IMR-90 (cell line): ENCODE measurements around the gene SDK1. TPM values are rescaled to one million over a fixed set of nuclear protein-coding genes. Genes with fewer than 3 reads are reported as not detected.

ENCODE experiments used
- ATAC-seq: fragments of 200-7000 bp; cut with Tn5 transposase; 2 replicates; pipeline ENCODE4 v1.9.1; 2020; ENCODE audit warnings: low read depth, mild to moderate bottlenecking, moderate library complexity
- BruUV-seq: library from RNA; stranded (reverse); fragments of 400-500 nt; replicated peaks from 2 replicates; lab custom pipeline; 2021; lab: Mats Ljungman, UMichigan
- CTCF ChIA-PET: fragments of 300-600 bp; formaldehyde crosslinking; extraction: SDS; loops from one replicate; lab custom pipeline; 2021; ENCODE audit warnings: antibody characterized with exemption; lab: Yijun Ruan, JAX
- POLR2A ChIA-PET: fragments of 300-600 bp; sonication (Branson Sonifier 250); formaldehyde crosslinking; loops from one replicate; lab custom pipeline; 2022; ENCODE audit warnings: antibody characterized with exemption; ENCODE audit not compliant: unreplicated experiment; lab: Charles Lee
- DNase-seq: peaks from one replicate; pipeline ENCODE4 v3.0.0; 2013
- H2AFZ ChIP-seq: replicated peaks from 2 replicates; pipeline ENCODE3; 2013; ENCODE audit warnings: low read length, mild to moderate bottlenecking; ENCODE audit not compliant: poor library complexity
- H2AK5ac ChIP-seq: 2 replicates; pipeline ENCODE4 v1.6.1; 2013; ENCODE audit warnings: low read depth, low read length, inconsistent platforms
- H2AK9ac ChIP-seq: replicated peaks from 2 replicates; pipeline ENCODE3; 2013; ENCODE audit warnings: mild to moderate bottlenecking, low read depth, low read length, moderate library complexity; ENCODE audit not compliant: poor library complexity
- H2BK120ac ChIP-seq: 2 replicates; pipeline ENCODE4 v1.6.1; 2013; ENCODE audit warnings: low read depth, low read length, inconsistent platforms
- H2BK15ac ChIP-seq: 3 replicates; pipeline ENCODE4 v1.6.1; 2013; ENCODE audit warnings: low read depth, low read length, inconsistent platforms
- H2BK20ac ChIP-seq: 2 replicates; pipeline ENCODE4 v1.6.1; 2013; ENCODE audit warnings: low read depth, mild to moderate bottlenecking, inconsistent platforms, low read length, moderate library complexity
- H2BK5ac ChIP-seq: 2 replicates; pipeline ENCODE4 v1.6.1; 2013; ENCODE audit warnings: mild to moderate bottlenecking, low read depth, low read length, inconsistent platforms; ENCODE audit not compliant: poor library complexity, severe bottlenecking
- H3K14ac ChIP-seq: replicated peaks from 2 replicates; pipeline ENCODE4 v1.6.1; 2013; ENCODE audit warnings: low read depth, low read length, inconsistent platforms
- H3K18ac ChIP-seq: 2 replicates; pipeline ENCODE4 v1.6.1; 2013; ENCODE audit warnings: low read depth, low read length, control low read depth
- H3K23ac ChIP-seq: 2 replicates; pipeline ENCODE4 v1.6.1; 2013; ENCODE audit warnings: low read depth, low read length, inconsistent platforms
- H3K27ac ChIP-seq: 2 replicates; pipeline ENCODE4 v1.5.1; 2013; ENCODE audit warnings: mild to moderate bottlenecking, control low read depth, low read length; ENCODE audit not compliant: insufficient read depth
- H3K27me3 ChIP-seq: 2 replicates; pipeline ENCODE4 v1.6.1; 2013; ENCODE audit warnings: low read length; ENCODE audit not compliant: control insufficient read depth, insufficient read depth
- H3K36me3 ChIP-seq: 2 replicates; pipeline ENCODE4 v1.6.1; 2013; ENCODE audit warnings: low read length, mixed read lengths; ENCODE audit not compliant: control insufficient read depth, insufficient read depth
- H3K4ac ChIP-seq: 2 replicates; pipeline ENCODE4 v1.6.1; 2013; ENCODE audit warnings: low read depth, low read length, inconsistent platforms
- H3K4me1 ChIP-seq: 2 replicates; pipeline ENCODE4 v1.6.1; 2013; ENCODE audit warnings: low read length, mixed read lengths; ENCODE audit not compliant: control insufficient read depth, insufficient read depth
- H3K4me2 ChIP-seq: 2 replicates; pipeline ENCODE4 v1.6.1; 2013; ENCODE audit warnings: low read depth, mild to moderate bottlenecking, control low read depth, low read length, moderate library complexity
- H3K4me3 ChIP-seq: 2 replicates; pipeline ENCODE4 v1.5.1; 2013; ENCODE audit warnings: low read depth, mild to moderate bottlenecking, control low read depth, low read length, moderate library complexity; ENCODE audit not compliant: insufficient read depth
- H3K56ac ChIP-seq: 2 replicates; pipeline ENCODE4 v1.6.1; 2013; ENCODE audit warnings: low read length, inconsistent platforms; ENCODE audit not compliant: insufficient read depth; ENCODE audit errors: extremely low read depth
- H3K79me1 ChIP-seq, 2 experiments: 2 replicates each; pipeline ENCODE4 v1.6.1; 2013; ENCODE audit warnings: low read length in 2 of 2, inconsistent platforms in 1 of 2, low read depth in 1 of 2
- H3K9ac ChIP-seq: 2 replicates; pipeline ENCODE4 v1.6.1; 2013; ENCODE audit warnings: low read depth, low read length, control low read depth
- H3K9me1 ChIP-seq: 2 replicates; pipeline ENCODE4 v1.6.1; 2013; ENCODE audit warnings: low read length, inconsistent platforms; ENCODE audit not compliant: insufficient read depth
- H3K9me3 ChIP-seq: 2 replicates; pipeline ENCODE4 v1.6.1; 2013; ENCODE audit warnings: low read length; ENCODE audit not compliant: control insufficient read depth, insufficient read depth
- H4K20me1 ChIP-seq: 2 replicates; pipeline ENCODE4 v1.6.1; 2013; ENCODE audit warnings: low read length, inconsistent platforms; ENCODE audit not compliant: insufficient read depth
- H4K5ac ChIP-seq: 2 replicates; pipeline ENCODE4 v1.6.1; 2013; ENCODE audit warnings: mild to moderate bottlenecking, low read depth, low read length, control low read depth
- H4K8ac ChIP-seq, 2 experiments: 2 replicates each; pipeline ENCODE4 v1.6.1; 2013; ENCODE audit warnings: low read depth in 2 of 2, low read length in 2 of 2, control low read depth in 1 of 2, inconsistent platforms in 1 of 2
- H4K91ac ChIP-seq: 2 replicates; pipeline ENCODE4 v1.6.1; 2013; ENCODE audit warnings: low read depth, low read length, inconsistent platforms; ENCODE audit not compliant: insufficient read depth
- BHLHE40 ChIP-seq: fragments of 150-350 bp; IDR thresholded peaks from 2 replicates; pipeline ENCODE4 v1.6.1; 2016; ENCODE audit warnings: mild to moderate bottlenecking, low read depth, low read length
- CEBPB ChIP-seq: IDR thresholded peaks from 2 replicates; pipeline ENCODE4 v1.6.1; 2012; ENCODE audit warnings: low read depth, low read length, improper control_type of control experiment
- CHD1 ChIP-seq: IDR thresholded peaks from 2 replicates; pipeline ENCODE4 v1.6.1; 2012; ENCODE audit warnings: low read depth, low read length, improper control_type of control experiment
- FOS ChIP-seq: fragments of 150-350 bp; IDR thresholded peaks from 2 replicates; pipeline ENCODE4 v1.6.1; 2016; ENCODE audit warnings: low read depth, low read length
- MAFK ChIP-seq: IDR thresholded peaks from 2 replicates; pipeline ENCODE4 v1.6.1; 2012; ENCODE audit warnings: low read depth, low read length, improper control_type of control experiment
- MAZ ChIP-seq: IDR thresholded peaks from 2 replicates; pipeline ENCODE4 v1.6.1; 2012; ENCODE audit warnings: low read depth, mild to moderate bottlenecking, low read length, improper control_type of control experiment, moderate library complexity, borderline replicate concordance
- MXI1 ChIP-seq: IDR thresholded peaks from 2 replicates; pipeline ENCODE4 v1.6.1; 2012; ENCODE audit warnings: low read depth, mild to moderate bottlenecking, low read length, moderate library complexity, borderline replicate concordance
- NFE2L2 ChIP-seq: fragments of 150-350 bp; IDR thresholded peaks from 2 replicates; pipeline ENCODE4 v1.6.1; 2016; ENCODE audit warnings: low read depth, mild to moderate bottlenecking, low read length
- POLR2A ChIP-seq: IDR thresholded peaks from 2 replicates; pipeline ENCODE4 v1.6.1; 2012; ENCODE audit warnings: mild to moderate bottlenecking, low read depth, low read length
- RAD21 ChIP-seq: IDR thresholded peaks from 2 replicates; pipeline ENCODE4 v1.6.1; 2012; ENCODE audit warnings: low read length, improper control_type of control experiment
- RCOR1 ChIP-seq: IDR thresholded peaks from 2 replicates; pipeline ENCODE4 v1.6.1; 2012; ENCODE audit warnings: mild to moderate bottlenecking, low read length, improper control_type of control experiment; ENCODE audit not compliant: insufficient replicate concordance
- RFX5 ChIP-seq: IDR thresholded peaks from 2 replicates; pipeline ENCODE4 v1.8.0; 2012; ENCODE audit warnings: low read depth, mild to moderate bottlenecking, low read length, moderate library complexity
- SMC3 ChIP-seq: fragments of 150-350 bp; IDR thresholded peaks from 2 replicates; pipeline ENCODE4 v1.6.1; 2016; ENCODE audit warnings: low read depth, mild to moderate bottlenecking, antibody characterized with exemption, low read length, moderate library complexity
- WGBS, 2 experiments: methylation state at CpG; one replicate each; pipeline versions ENCODE4 v1.1.5 to v1.1.7; 2013; ENCODE audit warnings: missing lambda C conversion rate in 2 of 2; ENCODE audit not compliant: insufficient read length in 1 of 2; ENCODE audit errors: extremely low coverage in 2 of 2; 5-methylcytosine and 5-hydroxymethylcytosine counted together
- dilution Hi-C: fragments of 300-500 bp; cut with HindIII; formaldehyde crosslinking; loops from one replicate; pipeline ENCODE4 v1.14.3; 2018; ENCODE audit warnings: low sequenced_read_pairs; ENCODE audit not compliant: unreplicated experiment
- in situ Hi-C: fragments of 300-500 bp; cut with MboI; formaldehyde crosslinking; loops from 3 replicates; pipeline ENCODE4 v1.14.3; 2019; ENCODE audit warnings: low sequenced_read_pairs, inconsistent platforms, mixed read lengths
- intact Hi-C: fragments of 100-400 bp; cut with micrococcal nuclease; formaldehyde crosslinking; loops from 2 replicates; pipeline ENCODE4 v1.10.0; 2022
- polyA plus RNA-seq, 3 experiments: library from polyadenylated mRNA; depleted of rRNA; stranded (reverse); fragments of >200 nt; gene quantifications; 2 replicates each; pipeline ENCODE4 v1.2.3, GENCODE V29; 2012; ENCODE audit warnings: low replicate concordance in 1 of 3
- total RNA-seq: library from RNA; depleted of rRNA; stranded (reverse); fragments of >200 nt; gene quantifications from 2 replicates; pipeline ENCODE4 v1.2.3, GENCODE V29; 2012
- TF ChIP-seq, protein P1 (sequence below): fragments of 150-350 bp; IDR thresholded peaks from 2 replicates; pipeline ENCODE4 v1.6.1; 2017; ENCODE audit warnings: mild to moderate bottlenecking, antibody characterized with exemption, low read length, low read depth
- TF ChIP-seq, protein P2 (sequence below): conservative IDR thresholded peaks from 2 replicates; pipeline ENCODE4 v1.5.1; 2012; ENCODE audit warnings: mild to moderate bottlenecking, low read depth, low read length, improper control_type of control experiment
- TF ChIP-seq, protein P3 (sequence below): fragments of 150-350 bp; IDR thresholded peaks from 2 replicates; pipeline ENCODE4 v1.6.1; 2016; ENCODE audit warnings: low read depth, mild to moderate bottlenecking, low read length, moderate library complexity, borderline replicate concordance

The SDK1 gene
- total and polyA plus RNA-seq, 2 of the 4 experiments (the other 2 are of a cell fraction): 1.5 to 1.6 TPM

DNA sequence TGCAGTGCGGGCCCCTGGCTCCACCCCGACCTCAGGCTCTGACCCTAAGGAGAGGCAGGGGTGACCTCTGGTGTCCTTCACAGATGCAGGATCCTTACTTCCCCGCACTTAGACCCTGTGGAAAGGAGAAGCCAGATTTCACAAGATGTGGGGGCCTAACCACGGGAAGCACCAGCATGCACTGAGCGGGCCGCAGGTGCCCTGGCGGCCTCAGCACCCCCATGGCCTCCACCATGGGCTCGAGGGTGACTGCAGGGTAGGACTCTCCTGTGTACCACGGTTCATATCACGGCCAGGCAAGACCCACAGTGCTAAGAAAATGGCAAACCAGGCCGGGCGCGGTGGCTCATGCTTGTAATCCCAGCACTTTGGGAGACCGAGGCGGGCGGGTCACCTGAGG lies 971.1 kb downstream of the SDK1 start:
- Histone ChIP-seq H3K14ac (no peak overlapping the region), H3K36me3 (no peaks in the 10 kb centered on the region), H3K4me1 (no peaks in the 10 kb centered on the region), H2BK20ac (no peak overlapping the region), H4K91ac (no peak overlapping the region), H2BK120ac (no peak overlapping the region), H4K20me1 (no peaks in the 10 kb centered on the region), H3K9ac (no peak overlapping the region), H4K8ac (no peak overlapping the region), H2AFZ (no peak overlapping the region), H3K4me2 (no peak overlapping the region), H3K4me3 (no peak overlapping the region), H2AK9ac (no peak overlapping the region), H3K18ac (no peak overlapping the region), H3K79me1 (no peaks in the 10 kb centered on the region), H4K5ac (no peak overlapping the region), H3K27me3 (no peaks in the 10 kb centered on the region), H3K27ac (no peak overlapping the region), H3K9me1 (no peaks in the 10 kb centered on the region), H2AK5ac (no peak overlapping the region), H3K56ac (no peak overlapping the region), H2BK15ac (no peak overlapping the region), H3K23ac (no peak overlapping the region), H2BK5ac (no peak overlapping the region), H3K9me3 (peaks cover 27% of the 10 kb centered on the region), H3K4ac (no peak overlapping the region)
- 54% methylated on average over 4 of the region's 16 CpGs; no CpG with 5 or more reads in 1 of the 2 experiments for WGBS, 2 experiments
- ATAC-seq: no peak
- TF ChIP-seq MAFK: no peak
- TF ChIP-seq NFE2L2: no peak
- TF ChIP-seq RFX5: no peak
- no peak for TF ChIP-seq MAZ
- TF ChIP-seq, protein P1, sequence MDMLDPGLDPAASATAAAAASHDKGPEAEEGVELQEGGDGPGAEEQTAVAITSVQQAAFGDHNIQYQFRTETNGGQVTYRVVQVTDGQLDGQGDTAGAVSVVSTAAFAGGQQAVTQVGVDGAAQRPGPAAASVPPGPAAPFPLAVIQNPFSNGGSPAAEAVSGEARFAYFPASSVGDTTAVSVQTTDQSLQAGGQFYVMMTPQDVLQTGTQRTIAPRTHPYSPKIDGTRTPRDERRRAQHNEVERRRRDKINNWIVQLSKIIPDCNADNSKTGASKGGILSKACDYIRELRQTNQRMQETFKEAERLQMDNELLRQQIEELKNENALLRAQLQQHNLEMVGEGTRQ: no peak
- no peak for TF ChIP-seq RAD21
- no peak for TF ChIP-seq CEBPB
- no peak for TF ChIP-seq BHLHE40
- TF ChIP-seq MXI1: no peak
- TF ChIP-seq CHD1: no peak
- no peak for TF ChIP-seq SMC3
- no peak for TF ChIP-seq RCOR1
- TF ChIP-seq POLR2A: no peak
- no peak for TF ChIP-seq FOS
- TF ChIP-seq, protein P2, sequence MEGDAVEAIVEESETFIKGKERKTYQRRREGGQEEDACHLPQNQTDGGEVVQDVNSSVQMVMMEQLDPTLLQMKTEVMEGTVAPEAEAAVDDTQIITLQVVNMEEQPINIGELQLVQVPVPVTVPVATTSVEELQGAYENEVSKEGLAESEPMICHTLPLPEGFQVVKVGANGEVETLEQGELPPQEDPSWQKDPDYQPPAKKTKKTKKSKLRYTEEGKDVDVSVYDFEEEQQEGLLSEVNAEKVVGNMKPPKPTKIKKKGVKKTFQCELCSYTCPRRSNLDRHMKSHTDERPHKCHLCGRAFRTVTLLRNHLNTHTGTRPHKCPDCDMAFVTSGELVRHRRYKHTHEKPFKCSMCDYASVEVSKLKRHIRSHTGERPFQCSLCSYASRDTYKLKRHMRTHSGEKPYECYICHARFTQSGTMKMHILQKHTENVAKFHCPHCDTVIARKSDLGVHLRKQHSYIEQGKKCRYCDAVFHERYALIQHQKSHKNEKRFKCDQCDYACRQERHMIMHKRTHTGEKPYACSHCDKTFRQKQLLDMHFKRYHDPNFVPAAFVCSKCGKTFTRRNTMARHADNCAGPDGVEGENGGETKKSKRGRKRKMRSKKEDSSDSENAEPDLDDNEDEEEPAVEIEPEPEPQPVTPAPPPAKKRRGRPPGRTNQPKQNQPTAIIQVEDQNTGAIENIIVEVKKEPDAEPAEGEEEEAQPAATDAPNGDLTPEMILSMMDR: no peak
- TF ChIP-seq, protein P3, sequence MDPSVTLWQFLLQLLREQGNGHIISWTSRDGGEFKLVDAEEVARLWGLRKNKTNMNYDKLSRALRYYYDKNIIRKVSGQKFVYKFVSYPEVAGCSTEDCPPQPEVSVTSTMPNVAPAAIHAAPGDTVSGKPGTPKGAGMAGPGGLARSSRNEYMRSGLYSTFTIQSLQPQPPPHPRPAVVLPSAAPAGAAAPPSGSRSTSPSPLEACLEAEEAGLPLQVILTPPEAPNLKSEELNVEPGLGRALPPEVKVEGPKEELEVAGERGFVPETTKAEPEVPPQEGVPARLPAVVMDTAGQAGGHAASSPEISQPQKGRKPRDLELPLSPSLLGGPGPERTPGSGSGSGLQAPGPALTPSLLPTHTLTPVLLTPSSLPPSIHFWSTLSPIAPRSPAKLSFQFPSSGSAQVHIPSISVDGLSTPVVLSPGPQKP: no peak
- in situ Hi-C loops (no loop called here), dilution Hi-C loops (no loop called here), intact Hi-C loops (no loop called here)
- no peak for DNase-seq
- ChIA-PET CTCF (no interaction called here), POLR2A (no interaction called here)
- no TSS peak for BruUV-seq
